ENCODE measurements around the gene CD40. TPM values are rescaled to one million over a fixed set of nuclear protein-coding genes. Genes with fewer than 3 reads are reported as not detected.
A peak's percentile ranks its signal among the peaks of the same experiment; 100 is the strongest.

The CD40 gene
- total RNA-seq, 2 experiments from 2014 or later = 4.6 to 5.3 TPM

DNA sequence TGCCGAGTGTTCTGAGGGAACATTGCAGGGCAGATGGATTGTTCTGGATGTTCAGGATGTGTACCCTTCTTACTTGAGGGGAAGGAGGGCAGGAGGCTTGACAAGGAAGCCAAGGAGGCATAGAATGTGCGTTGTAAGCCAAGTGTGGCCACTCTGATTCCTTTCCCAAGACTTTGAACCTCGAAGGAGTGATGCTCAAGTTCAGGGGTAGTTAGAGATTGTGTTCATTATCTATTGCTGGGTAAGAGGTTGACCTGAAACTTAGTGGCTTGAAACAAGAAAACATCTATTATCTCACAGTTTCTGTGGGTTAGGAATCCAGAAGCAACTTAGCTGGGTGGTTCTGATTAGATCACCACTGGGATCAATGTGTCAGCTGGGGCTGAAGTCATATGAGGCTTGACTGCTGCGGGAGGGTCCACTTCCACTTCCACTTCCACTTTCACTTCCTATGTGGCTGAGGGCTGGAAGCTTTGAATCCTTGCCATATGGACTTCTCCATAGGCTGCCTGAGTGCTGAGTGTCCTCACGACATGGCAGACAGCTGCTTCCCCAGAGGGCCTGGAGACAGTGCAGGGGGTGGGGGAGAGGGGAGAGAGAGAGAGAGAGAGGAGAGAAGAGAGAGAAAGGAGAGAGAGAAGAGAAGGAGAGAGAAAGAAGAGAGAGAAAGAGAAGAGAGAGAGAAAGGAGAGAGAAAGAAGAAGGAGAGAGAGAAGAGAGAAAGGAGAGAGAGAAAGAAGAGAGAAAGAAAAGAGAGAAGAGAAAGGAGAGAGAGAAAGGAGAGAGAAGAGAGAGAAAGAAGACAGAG, 6.9 kb upstream of the CD40 start:
- H3K27ac Mint-ChIP-seq = no peak overlapping the region
- peaks cover 15% of the 10 kb centered on the region for H3K4me1 Mint-ChIP-seq
- no peaks in the 10 kb centered on the region for H3K36me3 Mint-ChIP-seq
- H3K9me3 Mint-ChIP-seq = no peaks in the 10 kb centered on the region
- peak; percentile 61 for DNase-seq
- peaks cover 40% of the 10 kb centered on the region for H3K27me3 Mint-ChIP-seq
- no peak overlapping the region for H3K4me3 Mint-ChIP-seq

DNA sequence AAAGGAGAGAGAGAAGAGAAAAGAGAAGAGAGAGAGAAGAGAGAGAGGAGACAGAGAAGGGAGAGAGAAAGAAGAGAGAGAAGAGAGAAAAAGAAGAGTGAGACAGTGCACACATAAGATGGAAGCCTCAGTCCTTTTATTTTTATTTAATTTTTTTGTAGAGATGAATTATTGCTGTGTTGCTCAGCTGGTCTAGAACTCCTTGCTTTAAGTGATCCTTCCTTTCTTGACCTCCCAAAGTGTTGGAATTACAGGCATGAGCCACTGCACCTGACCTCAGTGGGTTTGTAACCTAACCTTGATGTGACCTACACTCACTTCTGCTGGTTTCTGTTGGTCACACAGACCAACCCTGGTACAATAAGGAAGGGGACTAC, 6.3 kb upstream of the CD40 start:
- no peak overlapping the region for H3K4me3 Mint-ChIP-seq
- no peaks in the 10 kb centered on the region for H3K36me3 Mint-ChIP-seq
- H3K4me1 Mint-ChIP-seq = peaks cover 15% of the 10 kb centered on the region
- no peak for DNase-seq
- no peaks in the 10 kb centered on the region for H3K9me3 Mint-ChIP-seq
- H3K27me3 Mint-ChIP-seq = peaks cover 40% of the 10 kb centered on the region
- H3K27ac Mint-ChIP-seq = no peak overlapping the region

DNA sequence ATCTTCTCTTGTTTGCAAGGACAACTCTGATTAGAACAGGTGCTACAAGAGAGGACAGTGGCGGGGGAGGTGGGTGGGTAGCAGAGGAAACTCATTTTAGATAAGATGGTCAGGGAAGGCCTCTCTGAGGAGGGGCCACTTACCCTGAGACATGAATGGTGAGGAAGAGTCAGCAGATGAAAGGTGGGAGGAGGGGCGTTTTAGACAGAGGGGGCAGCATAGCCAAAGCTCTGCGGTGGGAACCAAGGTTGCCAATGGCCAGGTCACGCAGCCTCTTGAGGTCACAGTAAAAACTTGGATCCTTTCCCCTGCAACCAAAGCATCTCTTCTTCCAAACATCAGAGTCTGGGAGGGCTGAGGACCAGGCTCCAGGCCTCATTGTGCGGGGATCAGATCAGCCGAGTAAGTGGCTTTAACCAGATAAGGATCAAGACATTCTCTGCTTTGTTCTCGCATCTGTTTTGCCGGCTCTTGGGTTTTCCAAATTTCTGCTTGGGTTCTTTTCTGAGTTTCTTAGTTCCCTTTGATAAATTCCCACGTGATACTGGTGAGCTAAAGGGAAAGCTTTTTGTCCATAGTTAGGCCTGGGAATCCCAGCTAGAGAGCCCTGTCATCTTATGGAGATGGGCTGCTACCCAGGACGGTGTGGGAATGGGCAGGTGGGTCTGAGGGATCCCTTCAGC, 5.5 kb upstream of the CD40 start:
- H3K4me1 Mint-ChIP-seq = peaks cover 17% of the 10 kb centered on the region
- no peak overlapping the region for H3K27ac Mint-ChIP-seq
- H3K4me3 Mint-ChIP-seq = no peak overlapping the region
- no peaks in the 10 kb centered on the region for H3K36me3 Mint-ChIP-seq
- DNase-seq = no peak
- H3K27me3 Mint-ChIP-seq = peaks cover 35% of the 10 kb centered on the region
- H3K9me3 Mint-ChIP-seq = no peaks in the 10 kb centered on the region

DNA sequence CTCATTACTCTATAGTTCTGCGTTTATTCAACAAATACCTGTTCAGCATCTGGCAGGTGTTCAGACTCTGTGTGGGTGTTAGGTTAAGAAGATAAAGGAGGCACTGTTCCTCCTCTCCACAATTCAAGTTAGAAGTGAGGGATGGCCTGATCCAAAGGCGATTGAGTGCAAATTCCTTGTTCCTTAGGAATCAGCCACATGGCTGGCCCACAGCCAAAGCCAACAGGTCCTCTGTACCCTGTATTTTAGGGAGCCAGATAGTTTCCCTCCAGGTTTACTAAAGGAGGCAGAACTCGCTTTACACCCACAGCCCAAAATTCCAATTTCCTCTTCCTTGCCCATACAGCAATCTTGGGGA, 5.0 kb upstream of the CD40 start:
- H3K9me3 Mint-ChIP-seq = no peaks in the 10 kb centered on the region
- H3K4me3 Mint-ChIP-seq = no peak overlapping the region
- no peaks in the 10 kb centered on the region for H3K36me3 Mint-ChIP-seq
- peaks cover 23% of the 10 kb centered on the region for H3K4me1 Mint-ChIP-seq
- no peak for DNase-seq
- H3K27ac Mint-ChIP-seq = no peak overlapping the region
- H3K27me3 Mint-ChIP-seq = peaks cover 36% of the 10 kb centered on the region

DNA sequence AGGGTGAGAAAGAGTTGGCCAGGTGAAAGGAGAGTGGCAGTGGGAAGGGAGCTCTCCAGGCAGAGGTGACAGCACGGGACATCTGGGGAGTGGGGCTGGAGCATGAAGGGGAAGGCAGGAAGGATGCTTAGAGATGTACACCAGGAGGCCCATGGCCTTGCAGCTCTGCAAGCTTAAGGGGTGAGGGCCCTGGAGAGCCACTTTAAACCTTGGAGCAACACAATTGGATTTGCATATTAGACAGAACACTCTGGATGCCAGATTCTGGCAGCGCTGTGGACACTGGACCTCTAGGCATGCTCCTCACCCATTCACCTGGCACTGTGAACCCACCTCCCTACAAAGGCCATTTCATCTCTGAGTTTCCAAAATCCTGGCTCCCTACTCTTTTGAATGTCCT, 3.7 kb upstream of the CD40 start:
- Mint-ChIP-seq H3K4me3 (no peak overlapping the region), H3K9me3 (no peaks in the 10 kb centered on the region), H3K36me3 (no peaks in the 10 kb centered on the region), H3K27me3 (peaks cover 26% of the 10 kb centered on the region), H3K27ac (no peak overlapping the region), H3K4me1 (peaks cover 25% of the 10 kb centered on the region)
- DNase-seq = no peak

DNA sequence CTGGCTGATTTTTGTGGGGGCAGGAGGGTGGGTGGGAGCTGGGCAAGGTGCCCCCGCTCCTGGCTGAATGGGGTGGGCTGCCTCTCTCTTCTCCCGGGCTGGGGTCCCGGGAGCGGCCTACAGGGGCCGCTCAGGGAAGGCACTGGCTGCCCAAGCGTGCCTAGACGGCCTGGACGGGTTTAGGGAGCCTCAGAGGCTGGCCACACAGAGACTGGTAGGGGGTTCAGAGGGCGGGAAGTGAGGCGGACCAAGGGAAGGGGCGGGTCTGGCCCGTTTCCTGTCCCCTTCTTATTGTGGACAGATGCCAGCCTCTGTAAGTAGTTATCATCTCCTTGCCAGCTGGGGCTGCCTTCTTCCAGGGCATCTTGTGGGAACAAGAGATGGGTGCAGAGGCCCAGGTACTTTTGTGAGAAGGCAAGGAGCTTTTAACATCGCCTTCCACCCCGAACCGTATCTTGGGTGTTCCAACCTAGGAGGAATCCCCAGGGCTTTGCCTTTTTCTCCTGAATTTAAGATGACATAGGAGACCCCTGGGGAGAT, 437 bp downstream of the CD40 start:
- peak; percentile 19 for DNase-seq
- Mint-ChIP-seq H3K27me3 (peaks cover 7% of the 10 kb centered on the region), H3K4me3 (peak overlapping the region; percentile 97), H3K27ac (peak overlapping the region; percentile 90), H3K9me3 (no peaks in the 10 kb centered on the region), H3K36me3 (peaks cover 1% of the 10 kb centered on the region), H3K4me1 (peaks cover 20% of the 10 kb centered on the region)

DNA sequence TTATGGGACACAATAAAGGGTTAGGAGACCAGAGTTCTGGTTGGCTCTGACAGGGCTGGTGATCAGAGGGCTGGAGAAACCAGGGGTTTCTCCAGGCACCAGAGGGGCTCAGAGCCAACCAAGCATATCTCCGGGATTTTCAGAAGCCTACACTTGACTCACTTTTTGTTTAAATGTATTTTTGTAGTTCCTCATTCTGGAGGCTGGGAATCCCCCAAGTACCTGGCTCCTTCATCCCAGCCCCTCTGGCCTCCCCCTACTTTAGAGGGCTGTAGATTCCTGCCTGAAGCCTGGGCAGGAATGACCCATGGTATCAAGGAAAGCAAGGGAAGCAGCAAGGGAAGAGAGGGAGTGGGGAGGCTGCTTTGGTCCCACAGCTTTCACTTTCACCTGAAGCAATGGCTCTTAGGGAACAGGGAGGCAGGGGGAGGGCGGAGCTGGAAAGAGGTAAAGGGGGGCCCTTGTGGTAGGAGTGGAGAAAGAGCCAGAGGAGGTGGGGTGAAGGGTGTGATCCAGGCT, 973 bp downstream of the CD40 start:
- DNase-seq = no peak
- H3K4me3 Mint-ChIP-seq = peak overlapping the region; percentile 97
- H3K27ac Mint-ChIP-seq = peak overlapping the region; percentile 68
- no peaks in the 10 kb centered on the region for H3K9me3 Mint-ChIP-seq
- H3K36me3 Mint-ChIP-seq = peaks cover 1% of the 10 kb centered on the region
- H3K27me3 Mint-ChIP-seq = peaks cover 7% of the 10 kb centered on the region
- peaks cover 20% of the 10 kb centered on the region for H3K4me1 Mint-ChIP-seq

DNA sequence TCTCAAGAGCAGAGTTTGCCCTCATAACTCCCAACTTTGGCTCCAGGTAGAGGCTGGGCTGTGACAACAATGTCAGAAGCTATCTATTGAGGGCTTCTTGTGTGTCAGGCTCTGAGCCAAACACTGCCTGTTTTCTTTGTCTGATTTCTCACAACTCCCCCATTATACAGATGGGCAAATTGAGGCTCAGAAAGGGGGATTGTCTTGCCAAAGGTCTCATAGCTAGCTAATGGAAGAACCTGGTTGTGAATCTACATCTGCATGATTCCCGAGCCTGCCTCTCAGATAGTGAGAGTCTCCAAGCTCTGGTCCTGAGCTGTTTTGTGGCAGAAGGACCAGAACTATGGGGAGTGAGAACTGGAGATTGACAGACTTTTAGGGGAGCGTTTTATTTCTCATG, 1.4 kb downstream of the CD40 start:
- H3K4me3 Mint-ChIP-seq = peak overlapping the region; percentile 97
- peaks cover 1% of the 10 kb centered on the region for H3K36me3 Mint-ChIP-seq
- peaks cover 20% of the 10 kb centered on the region for H3K4me1 Mint-ChIP-seq
- no peak overlapping the region for H3K27ac Mint-ChIP-seq
- no peaks in the 10 kb centered on the region for H3K9me3 Mint-ChIP-seq
- DNase-seq = no peak
- peaks cover 7% of the 10 kb centered on the region for H3K27me3 Mint-ChIP-seq

DNA sequence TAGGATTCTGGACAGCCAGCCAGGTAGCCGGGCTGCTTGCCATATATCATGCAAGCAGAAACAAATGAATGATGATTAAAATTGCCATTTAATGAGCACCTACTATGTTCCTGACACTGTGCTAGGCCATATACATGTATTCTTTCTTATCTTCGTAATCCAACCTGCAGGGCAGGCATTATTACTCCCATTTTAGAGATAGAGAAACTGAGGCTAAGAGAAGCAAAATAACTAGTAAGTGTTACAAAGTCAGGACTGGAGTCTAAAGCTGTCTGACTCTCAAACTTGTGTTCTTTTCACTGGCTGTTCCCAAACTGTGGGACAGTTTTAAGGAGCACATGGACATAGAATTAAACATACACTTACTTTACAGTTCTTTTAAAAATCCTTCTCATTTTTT, 2.0 kb downstream of the CD40 start:
- Mint-ChIP-seq H3K27me3 (peaks cover 7% of the 10 kb centered on the region), H3K9me3 (no peaks in the 10 kb centered on the region), H3K27ac (no peak overlapping the region), H3K4me3 (no peak overlapping the region), H3K36me3 (peaks cover 1% of the 10 kb centered on the region), H3K4me1 (peaks cover 20% of the 10 kb centered on the region)
- no peak for DNase-seq

DNA sequence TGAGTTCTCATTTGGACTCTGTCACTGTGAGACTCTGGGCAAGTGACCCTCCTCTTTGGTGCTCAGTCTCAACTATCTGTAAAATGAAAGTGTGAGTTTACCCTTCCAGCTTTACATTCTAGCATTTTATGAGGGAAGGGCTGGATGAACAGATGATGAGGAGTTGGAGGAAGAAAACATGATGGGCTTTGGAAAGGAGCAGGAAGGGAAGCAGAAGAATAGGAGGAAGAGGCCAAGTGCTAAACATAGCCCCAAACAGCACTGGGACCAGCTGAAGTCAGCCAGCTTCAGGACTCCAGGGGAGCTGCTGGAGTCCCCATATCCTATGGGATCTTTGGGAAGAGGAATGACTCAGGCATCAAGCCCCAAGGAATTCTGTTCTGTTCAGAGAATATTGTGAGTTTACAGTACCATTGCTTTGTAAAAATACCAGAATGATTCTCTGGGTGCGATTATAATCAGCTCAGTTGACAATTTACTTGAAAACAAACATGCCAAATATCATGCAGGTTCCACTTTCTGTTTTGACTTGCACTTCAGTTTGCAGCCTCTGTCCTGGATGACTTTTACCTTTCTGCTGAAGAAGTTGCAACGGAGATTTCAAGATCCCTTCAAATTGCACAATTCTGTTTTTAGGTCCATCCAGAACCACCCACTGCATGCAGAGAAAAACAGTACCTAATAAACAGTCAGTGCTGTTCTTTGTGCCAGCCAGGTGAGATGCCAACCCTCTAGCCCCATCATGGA, 3.2 kb downstream of the CD40 start:
- Mint-ChIP-seq H3K9me3 (no peaks in the 10 kb centered on the region), H3K27ac (no peak overlapping the region), H3K4me3 (no peak overlapping the region), H3K4me1 (peaks cover 20% of the 10 kb centered on the region), H3K36me3 (peaks cover 1% of the 10 kb centered on the region), H3K27me3 (peaks cover 6% of the 10 kb centered on the region)
- no peak for DNase-seq

DNA sequence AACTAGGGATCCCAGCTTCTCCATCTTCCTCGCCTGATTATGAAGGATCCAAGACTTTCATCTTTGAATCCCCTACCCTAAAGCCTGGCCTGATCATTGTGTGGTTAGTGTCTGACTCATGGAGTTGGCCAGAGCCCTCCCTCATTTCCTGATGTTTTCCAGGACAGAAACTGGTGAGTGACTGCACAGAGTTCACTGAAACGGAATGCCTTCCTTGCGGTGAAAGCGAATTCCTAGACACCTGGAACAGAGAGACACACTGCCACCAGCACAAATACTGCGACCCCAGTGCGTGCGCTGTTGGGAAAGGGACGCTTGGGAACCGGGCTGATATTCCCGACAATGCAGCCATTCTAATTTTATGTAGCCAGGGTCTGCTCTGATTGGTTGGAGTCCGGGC, 4.0 kb downstream of the CD40 start:
- H3K4me1 Mint-ChIP-seq = peaks cover 20% of the 10 kb centered on the region
- no peak overlapping the region for H3K4me3 Mint-ChIP-seq
- H3K36me3 Mint-ChIP-seq = peaks cover 1% of the 10 kb centered on the region
- no peak overlapping the region for H3K27ac Mint-ChIP-seq
- H3K9me3 Mint-ChIP-seq = no peaks in the 10 kb centered on the region
- H3K27me3 Mint-ChIP-seq = peaks cover 3% of the 10 kb centered on the region
- no peak for DNase-seq

DNA sequence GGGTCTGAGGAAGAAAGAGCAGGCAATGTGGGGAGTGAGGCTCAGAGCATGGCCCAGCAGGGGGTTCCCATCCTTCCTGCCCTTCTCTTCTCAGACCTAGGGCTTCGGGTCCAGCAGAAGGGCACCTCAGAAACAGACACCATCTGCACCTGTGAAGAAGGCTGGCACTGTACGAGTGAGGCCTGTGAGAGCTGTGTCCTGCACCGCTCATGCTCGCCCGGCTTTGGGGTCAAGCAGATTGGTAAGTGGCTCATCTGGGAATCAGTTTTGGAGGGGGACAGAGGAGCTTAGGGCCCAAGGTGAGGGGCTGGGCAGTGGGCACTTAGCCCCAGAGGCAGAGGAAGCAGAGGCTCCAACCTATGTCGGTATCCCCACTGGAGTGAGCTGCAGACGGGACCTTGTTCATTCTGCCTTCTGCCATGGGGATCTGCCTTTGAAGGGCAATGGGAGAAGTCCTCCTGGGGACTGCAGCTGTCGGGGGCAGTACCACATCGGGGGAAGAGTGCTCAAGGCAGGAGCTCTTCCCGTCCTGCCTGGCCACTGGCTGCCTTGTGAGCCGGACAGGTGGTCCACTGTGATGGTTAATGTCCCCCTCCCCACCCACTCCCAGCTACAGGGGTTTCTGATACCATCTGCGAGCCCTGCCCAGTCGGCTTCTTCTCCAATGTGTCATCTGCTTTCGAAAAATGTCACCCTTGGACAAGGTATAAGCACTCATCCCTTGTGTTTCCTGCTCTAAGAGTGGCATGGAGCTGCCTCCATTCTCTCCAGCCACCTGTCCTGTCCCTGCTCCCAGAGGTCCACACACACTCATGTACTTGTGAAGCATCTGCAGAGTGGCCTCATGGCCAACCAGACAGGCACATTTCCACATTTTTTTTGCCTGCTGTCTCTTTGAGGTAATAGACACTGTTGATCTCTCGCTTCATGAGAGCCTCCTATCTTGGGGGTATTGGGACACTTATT, 4.7 kb downstream of the CD40 start:
- Mint-ChIP-seq H3K4me3 (no peak overlapping the region), H3K27me3 (peaks cover 3% of the 10 kb centered on the region), H3K4me1 (peaks cover 16% of the 10 kb centered on the region), H3K9me3 (no peaks in the 10 kb centered on the region), H3K27ac (no peak overlapping the region), H3K36me3 (peaks cover 1% of the 10 kb centered on the region)
- DNase-seq = no peak

DNA sequence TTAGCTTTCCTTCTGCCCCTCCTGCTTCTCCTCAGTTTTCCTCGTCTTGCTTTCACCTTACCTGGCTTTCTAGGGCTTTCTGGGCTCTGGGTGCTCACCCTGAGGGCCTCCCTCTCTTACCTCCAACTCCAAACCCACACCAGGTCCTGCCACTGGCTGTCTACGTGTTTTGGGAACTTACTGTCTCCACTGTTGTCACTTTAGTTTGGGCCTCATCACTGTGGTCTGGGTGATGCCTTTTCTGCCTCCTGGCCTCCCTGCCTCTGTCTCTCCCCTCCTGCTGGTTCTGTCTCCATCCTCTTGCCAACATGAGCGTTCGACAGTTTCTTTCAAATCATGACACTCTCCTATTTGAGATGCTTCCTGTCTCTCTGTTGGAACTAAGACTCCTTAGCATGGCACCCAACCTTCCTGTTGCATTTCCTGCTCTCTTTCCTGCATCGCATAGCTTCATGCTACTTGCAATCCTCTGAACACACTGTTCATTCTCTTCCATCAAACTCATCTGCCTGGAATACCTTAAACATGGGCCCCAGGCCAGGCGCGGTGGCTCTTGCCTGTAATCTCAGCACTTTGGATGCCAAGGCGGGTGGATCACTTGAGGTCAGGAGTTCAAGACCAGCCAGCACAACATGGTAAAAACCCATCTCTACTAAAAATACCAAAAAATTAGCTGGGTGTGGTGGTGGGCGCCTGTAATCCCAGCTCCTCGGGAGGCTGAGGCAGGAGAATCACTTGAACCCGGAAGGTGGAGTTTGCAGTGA, 5.5 kb downstream of the CD40 start:
- Mint-ChIP-seq H3K4me1 (peaks cover 10% of the 10 kb centered on the region), H3K27me3 (no peaks in the 10 kb centered on the region), H3K36me3 (peaks cover 1% of the 10 kb centered on the region), H3K4me3 (no peak overlapping the region), H3K27ac (no peak overlapping the region), H3K9me3 (no peaks in the 10 kb centered on the region)
- DNase-seq = no peak

Data from activated naive CD8-positive, alpha-beta T cell treated with anti-CD3 and anti-CD28 coated beads for 36 hours (primary cell).